Right atrium auricular region (tissue), 2 donors: ENCODE results near the gene ACTN4. TPM values are rescaled to one million over a fixed set of nuclear protein-coding genes. Genes with fewer than 3 reads are reported as not detected.
A peak's percentile ranks its signal among the peaks of the same experiment; 100 is the strongest.

Source experiments
- DNase-seq: peaks from one replicate; pipeline ENCODE4 v3.0.0-alpha.2; 2019; ENCODE audit warnings: low spot score
- H3K27ac ChIP-seq, 2 donors: fragments of 200-600 bp; sonication (generic); 1 replicate in 1 of 2; 2 replicates in 1 of 2; pipeline ENCODE4 v1.5.1; 2016 to 2019
- H3K27me3 ChIP-seq, 2 donors: fragments of 200-600 bp; sonication (generic); one replicate each; pipeline versions ENCODE4 v1.5.1 to v1.6.0; 2017 to 2019
- H3K36me3 ChIP-seq: fragments of 200-600 bp; sonication (generic); one replicate; pipeline ENCODE4 v1.5.1; 2016
- H3K4me1 ChIP-seq, 2 donors: fragments of 200-600 bp; sonication (generic); one replicate each; pipeline versions ENCODE4 v1.5.1 to v1.6.0; 2017 to 2019
- H3K4me3 ChIP-seq, 2 donors: fragments of 200-600 bp; sonication (generic); 1 replicate in 1 of 2; 2 replicates in 1 of 2; pipeline ENCODE4 v1.5.1; 2017 to 2019; ENCODE audit warnings: mild to moderate bottlenecking in 1 of 2, moderate library complexity in 1 of 2
- H3K9me3 ChIP-seq, 2 donors: fragments of 200-600 bp; sonication (generic); one replicate each; pipeline ENCODE4 v1.5.1; 2019
- total RNA-seq, 2 donors: library from RNA; depleted of rRNA; stranded (reverse); fragments of >200 nt; gene quantifications; one replicate each; pipeline ENCODE4 v1.1.0, GENCODE V29; 2016
- TF ChIP-seq, protein P1 (sequence below), 2 donors: fragments of 200-600 bp; sonication (generic); IDR thresholded peaks; one replicate each; pipeline ENCODE4 v1.5.1; 2019; ENCODE audit warnings: antibody characterized with exemption in 2 of 2

The ACTN4 gene
- total RNA-seq, 2 donors from 2014 or later: 115 to 180 TPM

DNA sequence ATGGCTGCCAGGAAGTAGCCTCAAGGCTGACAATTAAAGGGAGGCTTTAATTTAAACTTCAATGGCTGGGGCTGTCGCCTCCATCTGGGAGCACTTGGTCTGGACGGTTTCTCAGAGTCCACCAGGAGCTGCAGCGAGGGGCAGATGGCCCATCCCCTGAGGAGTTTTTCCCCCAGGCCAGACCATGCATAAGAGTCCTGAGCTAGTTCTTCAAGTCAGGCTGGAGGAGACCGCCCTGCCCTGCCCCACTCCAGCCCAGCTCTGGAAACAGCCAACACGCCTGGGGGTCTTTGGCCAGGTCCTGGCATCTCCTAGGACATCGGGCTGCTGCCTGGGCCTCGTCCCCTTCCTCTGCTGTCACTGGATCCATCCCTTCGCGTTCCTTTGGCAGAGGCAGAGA is 5.3 kb upstream of the ACTN4 start:
- TF ChIP-seq, protein P1, sequence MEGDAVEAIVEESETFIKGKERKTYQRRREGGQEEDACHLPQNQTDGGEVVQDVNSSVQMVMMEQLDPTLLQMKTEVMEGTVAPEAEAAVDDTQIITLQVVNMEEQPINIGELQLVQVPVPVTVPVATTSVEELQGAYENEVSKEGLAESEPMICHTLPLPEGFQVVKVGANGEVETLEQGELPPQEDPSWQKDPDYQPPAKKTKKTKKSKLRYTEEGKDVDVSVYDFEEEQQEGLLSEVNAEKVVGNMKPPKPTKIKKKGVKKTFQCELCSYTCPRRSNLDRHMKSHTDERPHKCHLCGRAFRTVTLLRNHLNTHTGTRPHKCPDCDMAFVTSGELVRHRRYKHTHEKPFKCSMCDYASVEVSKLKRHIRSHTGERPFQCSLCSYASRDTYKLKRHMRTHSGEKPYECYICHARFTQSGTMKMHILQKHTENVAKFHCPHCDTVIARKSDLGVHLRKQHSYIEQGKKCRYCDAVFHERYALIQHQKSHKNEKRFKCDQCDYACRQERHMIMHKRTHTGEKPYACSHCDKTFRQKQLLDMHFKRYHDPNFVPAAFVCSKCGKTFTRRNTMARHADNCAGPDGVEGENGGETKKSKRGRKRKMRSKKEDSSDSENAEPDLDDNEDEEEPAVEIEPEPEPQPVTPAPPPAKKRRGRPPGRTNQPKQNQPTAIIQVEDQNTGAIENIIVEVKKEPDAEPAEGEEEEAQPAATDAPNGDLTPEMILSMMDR (IDR thresholded peaks at IDR 0.05): no peak
- Histone ChIP-seq H3K27me3 (no peaks in the 10 kb centered on the region), H3K27ac (peak overlapping the region in 1 of 2 donors; percentile 11), H3K36me3 (peaks cover 3% of the 10 kb centered on the region), H3K4me1 (peaks cover 0 to 25% of the 10 kb centered on the region in 2 donors), H3K4me3 (no peak overlapping the region), H3K9me3 (no peaks in the 10 kb centered on the region)
- DNase-seq: no peak

DNA sequence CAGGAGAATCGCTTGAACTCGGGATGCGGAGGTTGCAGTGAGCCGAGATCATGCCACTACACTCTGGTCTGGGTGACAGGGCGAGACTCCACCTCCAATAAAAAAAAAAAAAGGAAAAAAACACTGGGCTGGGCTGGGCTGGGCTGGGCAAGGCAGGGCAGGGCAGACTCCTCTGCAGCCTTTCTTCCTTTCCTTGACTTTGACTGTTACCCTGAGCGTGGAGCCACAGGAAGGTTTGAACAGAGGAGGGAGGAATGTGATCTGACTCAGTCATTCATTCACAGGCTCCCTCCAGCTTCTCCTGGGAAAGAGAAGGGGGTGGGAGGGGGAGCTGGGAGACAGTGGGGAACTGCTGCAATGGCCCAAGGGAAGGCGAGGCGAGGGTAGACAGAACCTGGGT is 2.7 kb upstream of the ACTN4 start:
- H3K4me3 ChIP-seq: no peak overlapping the region
- DNase-seq: no peak
- no peak overlapping the region for H3K27ac ChIP-seq
- H3K9me3 ChIP-seq: no peaks in the 10 kb centered on the region
- no peaks in the 10 kb centered on the region for H3K27me3 ChIP-seq
- H3K36me3 ChIP-seq: no peaks in the 10 kb centered on the region
- peaks cover 0 to 23% of the 10 kb centered on the region in 2 donors for H3K4me1 ChIP-seq
- TF ChIP-seq, protein P1 (IDR thresholded peaks at IDR 0.05): no peak

DNA sequence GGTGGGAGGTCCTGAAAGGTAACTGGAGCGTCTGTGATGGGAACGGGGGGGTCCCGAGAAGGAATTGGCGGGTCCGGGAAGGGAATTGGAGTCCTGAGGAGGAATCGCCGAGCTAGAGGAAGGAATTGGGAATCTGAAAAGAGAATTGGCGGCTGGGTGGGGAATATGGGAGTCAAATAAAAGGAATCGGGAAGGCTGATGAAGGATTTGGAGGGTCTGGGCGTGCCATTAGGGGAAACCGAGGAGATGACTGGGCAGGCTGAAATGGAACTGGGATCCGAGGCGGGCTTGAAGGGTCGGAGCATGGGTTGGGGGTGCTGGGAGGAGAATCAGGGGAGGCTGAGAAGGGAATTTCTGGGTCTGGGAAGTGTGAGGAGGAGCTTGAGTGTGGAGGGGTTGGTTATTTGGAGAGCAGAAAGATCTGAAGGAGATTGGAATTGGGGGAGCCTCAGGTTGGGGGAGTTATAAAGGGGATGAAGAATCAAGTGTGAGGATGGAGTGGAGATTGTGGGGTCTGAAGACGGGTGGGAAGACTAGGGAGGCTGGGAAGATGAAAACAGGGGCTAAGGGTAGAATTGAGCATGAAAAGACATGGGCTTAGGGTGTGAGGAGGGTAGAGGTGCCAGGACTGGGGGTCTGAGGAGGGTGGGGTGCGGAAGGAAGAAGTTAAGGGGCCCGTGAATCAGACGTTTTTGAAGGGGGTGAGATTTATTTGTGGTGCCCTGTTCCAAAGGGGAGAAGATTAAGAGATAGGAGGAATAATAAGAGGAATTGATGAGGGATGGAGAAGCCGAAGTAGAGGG is 718 bp downstream of the ACTN4 start:
- Histone ChIP-seq H3K36me3 (no peaks in the 10 kb centered on the region), H3K4me1 (peaks cover 0 to 46% of the 10 kb centered on the region in 2 donors), H3K4me3 (peak overlapping the region; percentile 99), H3K27ac (peak overlapping the region; percentile 97 to 98), H3K27me3 (no peaks in the 10 kb centered on the region), H3K9me3 (no peaks in the 10 kb centered on the region)
- TF ChIP-seq, protein P1 (IDR thresholded peaks at IDR 0.05): no peak
- no peak for DNase-seq

DNA sequence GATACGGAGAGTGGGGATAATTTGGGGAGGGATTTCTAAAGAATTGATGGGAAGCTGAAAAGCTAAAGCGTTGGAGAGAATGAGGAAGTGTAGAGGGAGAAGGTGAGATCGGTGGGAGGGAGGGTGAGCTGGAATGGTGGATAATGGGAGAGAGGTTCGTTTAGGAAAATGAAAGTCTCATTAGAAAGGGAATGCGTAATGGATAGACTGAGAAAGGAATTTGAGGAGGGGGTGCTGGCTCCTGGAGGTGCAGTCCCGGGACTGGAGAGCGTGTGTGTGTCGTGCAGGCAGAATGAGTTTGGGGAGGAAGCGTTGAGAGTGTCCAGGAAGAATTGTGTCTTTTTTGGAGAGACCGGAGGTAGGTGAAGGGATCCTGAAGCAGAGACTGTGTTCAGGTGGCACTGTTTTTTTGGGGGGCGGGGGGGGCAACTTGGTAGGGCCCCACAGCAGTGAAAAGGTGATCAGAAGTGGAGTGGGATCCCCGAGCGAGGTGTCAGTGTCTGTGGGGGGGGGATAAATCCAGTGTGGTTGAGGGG is 1.4 kb downstream of the ACTN4 start:
- peaks cover 1 to 52% of the 10 kb centered on the region in 2 donors for H3K4me1 ChIP-seq
- H3K36me3 ChIP-seq: no peaks in the 10 kb centered on the region
- DNase-seq: no peak
- H3K4me3 ChIP-seq: peak overlapping the region; percentile 99
- TF ChIP-seq, protein P1 (IDR thresholded peaks at IDR 0.05): no peak
- H3K27ac ChIP-seq: peak overlapping the region; percentile 97 to 98
- H3K9me3 ChIP-seq: no peaks in the 10 kb centered on the region
- no peaks in the 10 kb centered on the region for H3K27me3 ChIP-seq

DNA sequence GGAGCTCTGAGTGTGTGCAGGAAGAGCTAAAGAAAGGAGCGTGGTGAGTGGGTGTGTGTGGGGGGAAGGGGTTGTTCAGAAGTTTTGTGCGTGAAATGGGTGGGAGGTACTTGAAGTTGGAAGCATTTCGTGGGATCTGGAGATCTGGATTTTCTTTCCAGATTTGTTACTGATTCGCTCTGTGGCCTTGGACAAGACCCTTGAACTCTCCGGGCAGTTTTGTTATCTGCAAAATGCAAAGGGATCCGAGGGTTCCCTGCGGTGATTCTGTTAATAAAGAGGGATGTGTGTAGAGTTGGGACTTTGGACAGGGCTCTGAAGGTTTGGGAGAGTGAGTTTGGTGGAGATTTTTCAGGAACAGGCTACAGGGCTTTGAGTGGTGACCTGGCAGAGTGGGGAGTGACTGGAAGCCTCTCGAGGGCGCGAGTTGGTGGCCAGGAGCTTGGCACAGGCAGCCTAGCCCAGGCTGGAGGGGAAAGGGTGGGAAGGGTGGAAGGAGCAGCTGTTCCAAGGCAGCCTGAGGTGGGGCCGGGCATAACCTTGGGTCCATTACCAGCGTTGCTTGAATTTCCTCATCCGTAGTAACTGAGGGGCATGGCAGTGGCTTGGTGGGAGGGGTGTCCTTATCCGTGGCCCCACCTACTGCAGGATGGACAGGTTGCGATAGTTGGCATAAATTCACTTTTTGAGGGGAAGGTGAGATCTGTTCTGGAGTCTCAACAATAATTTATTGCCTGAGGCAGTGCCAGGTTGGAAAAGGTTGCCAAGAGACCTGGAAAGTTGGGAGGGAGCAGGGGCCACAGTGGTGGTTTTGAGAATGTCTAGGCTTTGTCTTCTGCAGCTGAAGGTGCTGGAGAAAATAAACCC is 2.1 kb downstream of the ACTN4 start:
- TF ChIP-seq, protein P1 (IDR thresholded peaks at IDR 0.05): no peak
- peak overlapping the region; percentile 99 for H3K4me3 ChIP-seq
- no peaks in the 10 kb centered on the region for H3K27me3 ChIP-seq
- DNase-seq: no peak
- no peaks in the 10 kb centered on the region for H3K9me3 ChIP-seq
- no peaks in the 10 kb centered on the region for H3K36me3 ChIP-seq
- H3K4me1 ChIP-seq: peaks cover 5 to 59% of the 10 kb centered on the region in 2 donors
- peak overlapping the region; percentile 97 to 98 for H3K27ac ChIP-seq
